HepG2 (cell line): ENCODE data around the gene EML2. TPM values are rescaled to one million over a fixed set of nuclear protein-coding genes. Genes with fewer than 3 reads are reported as not detected.

Experiments used
- ATAC-seq: fragments of 200-7000 bp; cut with Tn5 transposase; 3 replicates; pipeline ENCODE4 v1.9.1; 2020; ENCODE audit warnings: mild to moderate bottlenecking, moderate library complexity
- BruUV-seq: library from RNA; stranded (reverse); fragments of 400-500 nt; replicated peaks from 2 replicates; lab custom pipeline; 2021; lab: Mats Ljungman, UMichigan
- CTCF ChIA-PET: fragments of 300-600 bp; formaldehyde crosslinking; extraction: SDS; loops from one replicate; lab custom pipeline; 2021; ENCODE audit warnings: low total read pairs, inconsistent platforms, low intra/inter-chr PET ratio; lab: Yijun Ruan, JAX
- POLR2A ChIA-PET: fragments of 350-600 bp; sonication (Branson Sonifier 250); formaldehyde crosslinking; loops from one replicate; lab custom pipeline; 2020; ENCODE audit warnings: antibody characterized with exemption, inconsistent platforms; lab: Yijun Ruan, JAX
- DNase-seq: peaks from one replicate; pipeline ENCODE4 v3.0.0-alpha.2; 2015; ENCODE audit warnings: low spot score
- FAIRE-seq: peaks from 3 replicates; lab custom pipeline; 2011; peaks lifted over from hg19 to GRCh38; lab: Jason Lieb, UNC
- H2AFZ ChIP-seq: one replicate; pipeline ENCODE4 v1.6.1; 2011; ENCODE audit warnings: low read length, inconsistent platforms
- H3K27ac ChIP-seq: fragments of 300-600 bp; 3 replicates; pipeline ENCODE4 v1.8.0; 2011; ENCODE audit warnings: mixed run types, mild to moderate bottlenecking, mixed read lengths, low read length, inconsistent platforms; ENCODE audit not compliant: insufficient read depth; ENCODE audit errors: extremely low read length
- H3K27me3 ChIP-seq, 2 experiments: fragments of 200-600 bp in 1 of 2; 2 replicates in 1 of 2; 3 replicates in 1 of 2; pipeline versions ENCODE4 v1.6.0 to v1.8.0; 2011; ENCODE audit warnings: low read length in 2 of 2, mild to moderate bottlenecking in 2 of 2, moderate library complexity in 2 of 2, inconsistent platforms in 1 of 2; ENCODE audit not compliant: insufficient read depth in 2 of 2, control insufficient read depth in 1 of 2
- H3K36me3 ChIP-seq, 2 experiments: fragments of 200-600 bp in 1 of 2; replicated peaks in 1 of 2; 2 replicates in 1 of 2; 3 replicates in 1 of 2; pipeline versions ENCODE4 v1.5.1 to v1.8.0; 2011; ENCODE audit warnings: low read length in 2 of 2, inconsistent platforms in 1 of 2; ENCODE audit not compliant: insufficient read depth in 2 of 2, control insufficient read depth in 1 of 2
- H3K4me1 ChIP-seq: 2 replicates; pipeline ENCODE4 v1.5.1; 2012; ENCODE audit warnings: low read length, inconsistent platforms; ENCODE audit not compliant: insufficient read depth
- H3K4me2 ChIP-seq: 2 replicates; pipeline ENCODE4 v1.6.0; 2011; ENCODE audit warnings: low read depth, low read length, inconsistent platforms
- H3K4me3 ChIP-seq, 3 experiments: fragments of 200-600 bp in 1 of 3; sonication (generic), shearing (Covaris generic) in 1 of 3; replicated peaks in 1 of 3; 2 replicates each; pipeline ENCODE4 v1.5.1; 2011 to 2016; ENCODE audit warnings: low read length in 3 of 3, inconsistent platforms in 2 of 3, low read depth in 2 of 3, mild to moderate bottlenecking in 2 of 3, control low read depth in 1 of 3, mixed read lengths in 1 of 3; ENCODE audit not compliant: insufficient read depth in 1 of 3
- H3K79me2 ChIP-seq: one replicate; pipeline ENCODE4 v1.6.1; 2011; ENCODE audit warnings: low read length, inconsistent platforms; ENCODE audit not compliant: insufficient read depth
- H3K9ac ChIP-seq: 2 replicates; pipeline ENCODE4 v1.6.0; 2011; ENCODE audit warnings: mild to moderate bottlenecking, low read depth, low read length, inconsistent platforms; ENCODE audit not compliant: insufficient read depth
- H3K9me3 ChIP-seq: 2 replicates; pipeline ENCODE4 v1.5.1; 2012; ENCODE audit warnings: mild to moderate bottlenecking, low read length
- H4K20me1 ChIP-seq: 2 replicates; pipeline ENCODE4 v1.6.0; 2011; ENCODE audit warnings: inconsistent platforms, mild to moderate bottlenecking, low read length, moderate library complexity; ENCODE audit not compliant: insufficient read depth
- ETV6 ChIP-seq: sonication (generic); formaldehyde crosslinking; conservative IDR thresholded peaks from 2 replicates; pipeline ENCODE4 v1.4.0; 2020; ENCODE audit warnings: missing genetic modification reagents
- NFYC ChIP-seq: IDR thresholded peaks from 2 replicates; pipeline ENCODE4 v1.6.1; 2016; ENCODE audit warnings: missing genetic modification reagents, missing compliant biosample characterization
- PHF8 ChIP-seq: sonication (generic); formaldehyde crosslinking; IDR thresholded peaks from 2 replicates; pipeline ENCODE4 v1.5.0; 2020; ENCODE audit warnings: missing genetic modification reagents
- PLRG1 ChIP-seq: fragments of 450-650 bp; conservative IDR thresholded peaks from 2 replicates; pipeline ENCODE4 v1.6.1; 2016
- RFX3 ChIP-seq: IDR thresholded peaks from 2 replicates; pipeline ENCODE4 v1.6.1; 2016; ENCODE audit warnings: missing biosample characterization, missing genetic modification reagents
- SNRNP70 ChIP-seq: fragments of 200-400 bp; formaldehyde crosslinking; IDR thresholded peaks from 2 replicates; pipeline ENCODE4 v1.6.1; 2017; ENCODE audit warnings: mild to moderate bottlenecking, low read depth, low read length, moderate library complexity
- ZBTB7A ChIP-seq: sonication (generic); formaldehyde crosslinking; IDR thresholded peaks from 2 replicates; pipeline ENCODE4 v1.8.0; 2022; ENCODE audit warnings: mild to moderate bottlenecking, missing genetic modification reagents
- ZNF30 ChIP-seq: sonication (generic); formaldehyde crosslinking; IDR thresholded peaks from 2 replicates; pipeline ENCODE4 v1.5.0; 2020; ENCODE audit warnings: mild to moderate bottlenecking, missing genetic modification reagents
- ZNF383 ChIP-seq: sonication (generic); formaldehyde crosslinking; IDR thresholded peaks from 2 replicates; pipeline ENCODE4 v1.4.0; 2020; ENCODE audit warnings: missing genetic modification reagents, mild to moderate bottlenecking, borderline replicate concordance
- ZNF552 ChIP-seq: sonication (generic); formaldehyde crosslinking; IDR thresholded peaks from 2 replicates; pipeline ENCODE4 v1.9.0; 2022; ENCODE audit warnings: missing genetic modification reagents, mild to moderate bottlenecking, borderline replicate concordance
- WGBS: methylation state at CpG from one replicate; pipeline ENCODE4 v1.1.6; 2017; ENCODE audit warnings: low lambda C conversion rate; 5-methylcytosine and 5-hydroxymethylcytosine counted together
- in situ Hi-C: cut with HindIII; loops from 2 replicates; pipeline ENCODE4 v1.10.0; 2017; ENCODE audit warnings: low pct_unique_long_range_greater_than_20kb; ENCODE audit not compliant: extremely low pct_ligation_motif_present
- intact Hi-C: fragments of 100-400 bp; cut with micrococcal nuclease; formaldehyde crosslinking; loops from one replicate; pipeline ENCODE4 v1.10.0; 2022; ENCODE audit not compliant: unreplicated experiment
- polyA plus RNA-seq, 8 experiments: library from polyadenylated mRNA; depleted of rRNA in 3 of 8; stranded (reverse) in 7 of 8; unstranded in 1 of 8; fragments of >200 nt; fragmentation: Illumina TruSeq in 4 of 8; extraction: Trizol in 4 of 8; gene quantifications; 2 replicates each; pipeline versions ENCODE4 v1.2.1 to v1.2.3, GENCODE V29; 2011 to 2016; ENCODE audit warnings: low read depth in 4 of 8, missing spikeins in 1 of 8, mixed read lengths in 1 of 8; ENCODE audit not compliant: insufficient read depth in 1 of 8
- total RNA-seq, 5 experiments: library from RNA; depleted of rRNA; stranded (reverse); fragments of >200 nt; fragmentation: Illumina TruSeq; extraction: Trizol; gene quantifications; 2 replicates each; pipeline ENCODE4 v1.2.3, GENCODE V29; 2016; ENCODE audit warnings: low read depth in 1 of 5
- TF ChIP-seq, protein P1 (sequence below): sonication (generic); formaldehyde crosslinking; IDR thresholded peaks from 2 replicates; pipeline ENCODE4 v1.4.0; 2020; ENCODE audit warnings: missing genetic modification reagents
- TF ChIP-seq, protein P2 (sequence below): sonication (generic); formaldehyde crosslinking; IDR thresholded peaks from 2 replicates; pipeline ENCODE4 v1.4.0; 2020; ENCODE audit warnings: missing genetic modification reagents, mild to moderate bottlenecking, borderline replicate concordance
- TF ChIP-seq, protein P3 (sequence below): sonication (generic); formaldehyde crosslinking; IDR thresholded peaks from 2 replicates; pipeline ENCODE4 v1.5.1; 2020; ENCODE audit warnings: missing genetic modification reagents, mild to moderate bottlenecking, borderline replicate concordance
- TF ChIP-seq, protein P4 (sequence below): IDR thresholded peaks from 2 replicates; pipeline ENCODE4 v1.6.1; 2016; ENCODE audit warnings: low read depth
- TF ChIP-seq, protein P5 (sequence below): sonication (generic); formaldehyde crosslinking; IDR thresholded peaks from 2 replicates; pipeline ENCODE4 v1.8.1; 2023; ENCODE audit warnings: mild to moderate bottlenecking, moderate library complexity, missing genetic modification reagents

EML2 gene
- total and polyA plus RNA-seq, 2 of the 13 experiments (the other 11 are each of a cell fraction or from before 2014, with no cell fraction given), result 7.3 to 12.9 TPM

DNA sequence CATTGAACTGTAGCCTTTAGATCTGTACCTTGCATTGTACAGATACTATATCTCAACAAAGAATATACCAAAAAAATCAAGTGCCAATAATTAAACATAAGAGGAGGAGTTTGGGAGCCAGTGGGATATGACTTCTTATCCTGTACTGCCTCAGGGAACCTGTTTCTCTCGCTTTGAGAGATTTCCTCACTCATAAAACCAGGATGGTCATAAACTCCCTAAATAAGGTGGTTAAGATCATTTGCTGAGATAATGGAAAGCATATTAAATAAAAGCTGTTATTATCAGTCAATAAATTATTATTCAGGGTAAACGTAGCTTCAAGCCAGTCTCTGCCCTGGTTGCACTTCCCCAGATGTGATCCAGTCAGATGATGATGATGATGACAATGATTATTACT, 71.6 kb downstream of the EML2 start:
- TF ChIP-seq, protein P1, sequence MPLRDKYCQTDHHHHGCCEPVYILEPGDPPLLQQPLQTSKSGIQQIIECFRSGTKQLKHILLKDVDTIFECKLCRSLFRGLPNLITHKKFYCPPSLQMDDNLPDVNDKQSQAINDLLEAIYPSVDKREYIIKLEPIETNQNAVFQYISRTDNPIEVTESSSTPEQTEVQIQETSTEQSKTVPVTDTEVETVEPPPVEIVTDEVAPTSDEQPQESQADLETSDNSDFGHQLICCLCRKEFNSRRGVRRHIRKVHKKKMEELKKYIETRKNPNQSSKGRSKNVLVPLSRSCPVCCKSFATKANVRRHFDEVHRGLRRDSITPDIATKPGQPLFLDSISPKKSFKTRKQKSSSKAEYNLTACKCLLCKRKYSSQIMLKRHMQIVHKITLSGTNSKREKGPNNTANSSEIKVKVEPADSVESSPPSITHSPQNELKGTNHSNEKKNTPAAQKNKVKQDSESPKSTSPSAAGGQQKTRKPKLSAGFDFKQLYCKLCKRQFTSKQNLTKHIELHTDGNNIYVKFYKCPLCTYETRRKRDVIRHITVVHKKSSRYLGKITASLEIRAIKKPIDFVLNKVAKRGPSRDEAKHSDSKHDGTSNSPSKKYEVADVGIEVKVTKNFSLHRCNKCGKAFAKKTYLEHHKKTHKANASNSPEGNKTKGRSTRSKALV (CRISPR knock-in tag), result no peak
- TF ChIP-seq ETV6 (CRISPR knock-in tag) (no peak), ZNF30 (CRISPR knock-in tag) (no peak), NFYC (CRISPR knock-in tag) (no peak), ZNF552 (CRISPR knock-in tag) (no peak), SNRNP70 (no peak), ZNF383 (CRISPR knock-in tag) (no peak), PHF8 (CRISPR knock-in tag) (no peak), RFX3 (CRISPR knock-in tag) (no peak), ZBTB7A (no peak), PLRG1 (no peak)
- TF ChIP-seq, protein P2, sequence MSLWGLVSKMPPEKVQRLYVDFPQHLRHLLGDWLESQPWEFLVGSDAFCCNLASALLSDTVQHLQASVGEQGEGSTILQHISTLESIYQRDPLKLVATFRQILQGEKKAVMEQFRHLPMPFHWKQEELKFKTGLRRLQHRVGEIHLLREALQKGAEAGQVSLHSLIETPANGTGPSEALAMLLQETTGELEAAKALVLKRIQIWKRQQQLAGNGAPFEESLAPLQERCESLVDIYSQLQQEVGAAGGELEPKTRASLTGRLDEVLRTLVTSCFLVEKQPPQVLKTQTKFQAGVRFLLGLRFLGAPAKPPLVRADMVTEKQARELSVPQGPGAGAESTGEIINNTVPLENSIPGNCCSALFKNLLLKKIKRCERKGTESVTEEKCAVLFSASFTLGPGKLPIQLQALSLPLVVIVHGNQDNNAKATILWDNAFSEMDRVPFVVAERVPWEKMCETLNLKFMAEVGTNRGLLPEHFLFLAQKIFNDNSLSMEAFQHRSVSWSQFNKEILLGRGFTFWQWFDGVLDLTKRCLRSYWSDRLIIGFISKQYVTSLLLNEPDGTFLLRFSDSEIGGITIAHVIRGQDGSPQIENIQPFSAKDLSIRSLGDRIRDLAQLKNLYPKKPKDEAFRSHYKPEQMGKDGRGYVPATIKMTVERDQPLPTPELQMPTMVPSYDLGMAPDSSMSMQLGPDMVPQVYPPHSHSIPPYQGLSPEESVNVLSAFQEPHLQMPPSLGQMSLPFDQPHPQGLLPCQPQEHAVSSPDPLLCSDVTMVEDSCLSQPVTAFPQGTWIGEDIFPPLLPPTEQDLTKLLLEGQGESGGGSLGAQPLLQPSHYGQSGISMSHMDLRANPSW, result no peak
- TF ChIP-seq, protein P3, sequence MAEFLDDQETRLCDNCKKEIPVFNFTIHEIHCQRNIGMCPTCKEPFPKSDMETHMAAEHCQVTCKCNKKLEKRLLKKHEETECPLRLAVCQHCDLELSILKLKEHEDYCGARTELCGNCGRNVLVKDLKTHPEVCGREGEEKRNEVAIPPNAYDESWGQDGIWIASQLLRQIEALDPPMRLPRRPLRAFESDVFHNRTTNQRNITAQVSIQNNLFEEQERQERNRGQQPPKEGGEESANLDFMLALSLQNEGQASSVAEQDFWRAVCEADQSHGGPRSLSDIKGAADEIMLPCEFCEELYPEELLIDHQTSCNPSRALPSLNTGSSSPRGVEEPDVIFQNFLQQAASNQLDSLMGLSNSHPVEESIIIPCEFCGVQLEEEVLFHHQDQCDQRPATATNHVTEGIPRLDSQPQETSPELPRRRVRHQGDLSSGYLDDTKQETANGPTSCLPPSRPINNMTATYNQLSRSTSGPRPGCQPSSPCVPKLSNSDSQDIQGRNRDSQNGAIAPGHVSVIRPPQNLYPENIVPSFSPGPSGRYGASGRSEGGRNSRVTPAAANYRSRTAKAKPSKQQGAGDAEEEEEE (CRISPR knock-in tag), result no peak
- TF ChIP-seq, protein P4, sequence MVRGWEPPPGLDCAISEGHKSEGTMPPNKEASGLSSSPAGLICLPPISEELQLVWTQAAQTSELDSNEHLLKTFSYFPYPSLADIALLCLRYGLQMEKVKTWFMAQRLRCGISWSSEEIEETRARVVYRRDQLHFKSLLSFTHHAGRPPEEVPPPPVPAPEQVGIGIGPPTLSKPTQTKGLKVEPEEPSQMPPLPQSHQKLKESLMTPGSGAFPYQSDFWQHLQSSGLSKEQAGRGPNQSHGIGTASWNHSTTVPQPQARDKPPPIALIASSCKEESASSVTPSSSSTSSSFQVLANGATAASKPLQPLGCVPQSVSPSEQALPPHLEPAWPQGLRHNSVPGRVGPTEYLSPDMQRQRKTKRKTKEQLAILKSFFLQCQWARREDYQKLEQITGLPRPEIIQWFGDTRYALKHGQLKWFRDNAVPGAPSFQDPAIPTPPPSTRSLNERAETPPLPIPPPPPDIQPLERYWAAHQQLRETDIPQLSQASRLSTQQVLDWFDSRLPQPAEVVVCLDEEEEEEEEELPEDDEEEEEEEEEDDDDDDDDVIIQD (CRISPR knock-in tag), result no peak
- TF ChIP-seq, protein P5, sequence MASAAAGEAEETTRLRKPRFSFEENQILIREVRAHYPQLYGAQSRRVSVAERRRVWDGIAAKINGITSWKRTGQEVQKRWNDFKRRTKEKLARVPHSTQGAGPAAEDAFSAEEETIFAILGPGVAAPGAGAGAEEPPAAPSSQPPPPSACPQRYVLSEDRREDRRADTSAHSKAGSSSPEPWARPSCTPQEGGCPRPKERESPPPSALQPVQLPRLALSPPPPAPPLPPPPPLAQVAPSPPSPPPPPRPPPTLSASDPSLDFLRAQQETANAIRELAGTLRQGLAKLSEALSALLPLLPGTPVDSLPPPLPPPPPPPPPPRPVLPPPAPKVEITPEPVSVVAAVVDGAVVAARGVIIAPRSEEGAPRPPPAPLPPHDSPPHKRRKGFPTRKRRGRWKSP (CRISPR knock-in tag), result no peak
- no peak for DNase-seq
- H3K4me1 ChIP-seq, result peaks cover 28% of the 10 kb centered on the region
- BruUV-seq, result no TSS peak
- H4K20me1 ChIP-seq, result no peaks in the 10 kb centered on the region
- no peak for FAIRE-seq
- H3K36me3 ChIP-seq, result peaks cover 0 to 4% of the 10 kb centered on the region in 2 experiments; a peak in 2 of 5 replicates
- intact Hi-C loops, result no loop called here
- H3K27me3 ChIP-seq, result no peaks in the 10 kb centered on the region
- no peak overlapping the region for H2AFZ ChIP-seq
- in situ Hi-C loops, result no loop called here
- peaks cover 8% of the 10 kb centered on the region for H3K79me2 ChIP-seq
- H3K9me3 ChIP-seq, result no peaks in the 10 kb centered on the region
- ChIA-PET POLR2A (interaction anchor here (1.0 kb wide), 1 partner anchor 16 kb away, joined by 4 read pairs; no protein-coding TSS in a partner anchor), CTCF (no interaction called here)
- no peak overlapping the region for H3K9ac ChIP-seq
- ATAC-seq, result no peak
- 96% methylated on average over 2 of the region's 2 CpGs for WGBS
- no peak overlapping the region for H3K4me3 ChIP-seq
- no peak overlapping the region for H3K4me2 ChIP-seq
- no peak overlapping the region for H3K27ac ChIP-seq
